Cardiac muscle cell (in vitro differentiated cells and primary cell): ENCODE measurements around the gene UGT3A2. TPM values are rescaled to one million over a fixed set of nuclear protein-coding genes. Genes with fewer than 3 reads are reported as not detected.

ENCODE experiments used
- DNase-seq, 2 donors: peaks; one replicate each; pipeline versions ENCODE4 v3.0.0 to v3.0.0-alpha.2; 2010 to 2017; ENCODE audit warnings: low read depth in 1 of 2, low spot score in 1 of 2
- H3K27ac ChIP-seq: fragments of 200-600 bp; sonication (generic); 2 replicates; pipeline ENCODE4 v1.5.1; 2016
- H3K27me3 ChIP-seq: fragments of 200-600 bp; sonication (generic); 2 replicates; pipeline ENCODE4 v1.6.0; 2016; ENCODE audit warnings: control low read depth
- H3K36me3 ChIP-seq: fragments of 200-600 bp; sonication (generic); 2 replicates; pipeline ENCODE4 v1.5.1; 2016; ENCODE audit warnings: control low read depth
- H3K4me1 ChIP-seq: fragments of 200-600 bp; sonication (generic); 2 replicates; pipeline ENCODE4 v1.8.1; 2017; ENCODE audit warnings: low read depth, mild to moderate bottlenecking, mixed run types
- H3K4me3 ChIP-seq: fragments of 200-600 bp; sonication (generic); 2 replicates; pipeline ENCODE4 v1.5.1; 2016; ENCODE audit warnings: mild to moderate bottlenecking
- H3K9me3 ChIP-seq: fragments of 200-600 bp; sonication (generic); 2 replicates; pipeline ENCODE4 v1.5.1; 2017; ENCODE audit warnings: low read depth, mild to moderate bottlenecking, control low read depth
- polyA plus RNA-seq: library from polyadenylated mRNA; unstranded; fragments of >200 nt; fragmentation: Nextera tagmentation; extraction: Ambion mirVana; gene quantifications from 2 replicates; pipeline ENCODE4 v1.2.1, GENCODE V29; 2016
- total RNA-seq: library from RNA; depleted of rRNA; stranded (reverse); fragments of >200 nt; gene quantifications from 2 replicates; pipeline ENCODE4 v1.2.3, GENCODE V29; 2016
- TF ChIP-seq, protein P1 (sequence below): IDR thresholded peaks from 2 replicates; pipeline ENCODE4 v1.5.1; 2012; ENCODE audit warnings: low read depth, mild to moderate bottlenecking, low read length

The UGT3A2 gene
- total and polyA plus RNA-seq, 2 experiments from 2014 or later, result 2.8 to 11.6 TPM

DNA sequence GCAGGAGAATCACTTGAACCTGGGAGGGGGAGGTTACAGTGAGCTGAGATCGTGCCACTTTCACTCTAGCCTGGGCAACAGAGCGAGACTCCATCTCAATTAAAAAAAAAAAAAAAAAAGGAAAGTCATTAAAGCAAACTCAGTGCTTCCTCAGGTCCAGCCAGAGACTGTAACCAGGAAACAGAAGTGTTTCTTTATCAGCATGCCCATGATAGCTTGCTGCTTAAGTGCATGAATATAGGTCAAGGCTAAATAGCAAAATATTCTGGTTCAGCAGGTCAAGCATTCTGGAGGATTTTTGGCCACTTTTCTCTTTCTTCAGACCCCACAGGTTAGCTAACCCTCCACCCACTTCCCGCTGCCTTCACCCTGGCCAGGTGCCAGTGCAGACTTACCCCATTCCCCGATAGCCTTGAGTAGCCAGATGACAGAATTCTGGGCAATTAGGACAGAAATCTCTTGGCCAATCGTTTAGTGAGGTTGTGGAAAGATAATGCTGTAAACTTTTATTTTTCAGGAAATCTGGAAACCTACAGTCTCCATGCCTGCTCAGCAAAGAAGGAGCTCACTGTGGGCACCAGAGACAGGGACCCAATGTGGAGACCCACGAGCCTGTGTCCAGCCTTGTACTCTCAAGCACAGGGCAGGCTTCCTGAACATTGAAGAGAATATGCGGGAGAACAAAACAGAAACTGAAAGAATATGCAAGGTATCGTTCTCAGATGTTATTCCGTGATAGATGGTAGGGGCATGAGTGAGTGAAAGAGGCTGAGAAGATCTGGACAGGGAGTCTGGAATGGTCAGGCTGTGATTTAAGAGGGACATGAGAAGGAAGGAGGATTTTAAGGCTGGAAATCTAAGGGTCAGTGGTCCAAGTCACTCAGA is 4.2 kb upstream of the UGT3A2 start:
- Histone ChIP-seq H3K27ac (no peak overlapping the region), H3K4me1 (peaks cover 6% of the 10 kb centered on the region), H3K36me3 (no peaks in the 10 kb centered on the region), H3K9me3 (no peaks in the 10 kb centered on the region), H3K4me3 (no peak overlapping the region), H3K27me3 (peaks cover 3% of the 10 kb centered on the region)
- DNase-seq, result no peak
- TF ChIP-seq, protein P1, sequence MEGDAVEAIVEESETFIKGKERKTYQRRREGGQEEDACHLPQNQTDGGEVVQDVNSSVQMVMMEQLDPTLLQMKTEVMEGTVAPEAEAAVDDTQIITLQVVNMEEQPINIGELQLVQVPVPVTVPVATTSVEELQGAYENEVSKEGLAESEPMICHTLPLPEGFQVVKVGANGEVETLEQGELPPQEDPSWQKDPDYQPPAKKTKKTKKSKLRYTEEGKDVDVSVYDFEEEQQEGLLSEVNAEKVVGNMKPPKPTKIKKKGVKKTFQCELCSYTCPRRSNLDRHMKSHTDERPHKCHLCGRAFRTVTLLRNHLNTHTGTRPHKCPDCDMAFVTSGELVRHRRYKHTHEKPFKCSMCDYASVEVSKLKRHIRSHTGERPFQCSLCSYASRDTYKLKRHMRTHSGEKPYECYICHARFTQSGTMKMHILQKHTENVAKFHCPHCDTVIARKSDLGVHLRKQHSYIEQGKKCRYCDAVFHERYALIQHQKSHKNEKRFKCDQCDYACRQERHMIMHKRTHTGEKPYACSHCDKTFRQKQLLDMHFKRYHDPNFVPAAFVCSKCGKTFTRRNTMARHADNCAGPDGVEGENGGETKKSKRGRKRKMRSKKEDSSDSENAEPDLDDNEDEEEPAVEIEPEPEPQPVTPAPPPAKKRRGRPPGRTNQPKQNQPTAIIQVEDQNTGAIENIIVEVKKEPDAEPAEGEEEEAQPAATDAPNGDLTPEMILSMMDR, result no peak

DNA sequence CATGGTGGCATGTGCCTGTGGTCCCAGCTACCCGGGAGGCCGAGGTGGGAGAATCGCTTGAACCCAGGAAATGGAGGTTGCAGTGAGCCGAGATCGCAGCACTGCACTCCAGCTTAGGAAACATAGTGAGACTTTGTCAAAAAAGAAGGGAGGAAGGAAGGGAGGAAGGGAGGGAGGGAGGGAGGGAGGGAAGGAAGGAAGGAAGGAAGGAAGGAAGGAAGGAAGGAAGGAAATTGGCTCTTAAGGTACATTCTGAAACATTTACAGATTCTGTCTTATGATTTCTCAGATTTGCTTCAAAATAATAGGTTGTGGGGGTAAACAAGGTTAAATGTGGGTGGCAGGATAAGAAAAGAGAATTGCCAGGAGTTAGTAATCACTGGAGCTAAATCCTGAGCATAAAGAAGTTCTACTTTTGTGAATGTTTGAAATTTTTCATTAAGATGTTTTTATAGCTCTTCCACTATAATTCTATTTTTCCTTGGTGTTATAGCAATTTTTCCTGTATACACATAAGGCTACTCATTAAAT is 2.1 kb upstream of the UGT3A2 start:
- Histone ChIP-seq H3K27ac (no peak overlapping the region), H3K4me3 (no peak overlapping the region), H3K36me3 (no peaks in the 10 kb centered on the region), H3K4me1 (peaks cover 8% of the 10 kb centered on the region), H3K9me3 (no peaks in the 10 kb centered on the region), H3K27me3 (peaks cover 3% of the 10 kb centered on the region)
- TF ChIP-seq, protein P1, result no peak
- DNase-seq, result no peak

DNA sequence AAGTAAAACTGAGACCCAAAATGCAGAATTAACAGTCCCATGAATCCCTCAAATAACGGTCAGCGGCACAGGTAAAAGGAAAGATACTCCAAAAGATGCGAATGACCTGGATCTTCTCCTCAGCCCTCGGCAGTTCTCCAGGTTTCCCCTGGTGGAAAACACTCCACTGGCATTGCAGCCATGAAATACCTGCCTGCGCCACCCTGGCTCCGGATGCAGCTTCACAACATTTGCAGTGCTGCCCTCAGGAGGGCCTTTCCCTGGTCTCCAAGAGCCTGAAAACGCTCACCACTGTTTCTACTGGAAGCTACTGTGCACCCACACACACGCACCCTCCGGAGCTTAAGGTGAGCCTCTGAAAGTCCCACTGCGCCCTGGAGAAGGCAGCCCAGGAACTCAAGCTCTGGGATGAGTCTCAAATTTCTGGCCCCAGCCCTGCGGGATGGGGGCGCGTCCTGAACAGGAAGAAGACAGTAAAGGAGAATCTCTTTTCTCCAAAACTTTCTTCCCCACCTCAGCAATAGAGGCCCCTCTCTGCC is 612 bp downstream of the UGT3A2 start:
- TF ChIP-seq, protein P1, result no peak
- H3K4me3 ChIP-seq, result peak overlapping the region; percentile 52

DNA sequence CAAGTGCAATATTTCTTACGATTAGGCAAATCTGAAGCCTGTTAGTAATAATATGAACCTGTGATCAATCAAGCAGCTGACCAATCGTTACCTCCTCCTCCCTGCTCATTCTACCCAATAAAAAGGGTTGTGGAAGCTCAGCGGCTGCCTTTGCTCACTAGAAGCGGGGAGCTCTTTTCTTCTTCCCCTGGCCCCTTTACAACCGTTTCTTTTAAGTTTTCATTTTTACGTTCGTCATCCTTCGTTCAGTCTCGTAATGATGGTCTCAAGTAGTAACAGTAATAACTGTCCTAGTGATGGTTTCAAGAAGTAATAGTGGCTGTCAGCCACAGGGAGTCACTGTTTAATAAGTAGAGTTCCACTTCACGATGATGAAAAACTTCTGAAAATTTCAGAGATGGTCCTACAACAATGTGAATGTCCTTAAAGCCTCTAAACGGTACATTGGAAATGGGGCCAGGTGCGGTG is 6.2 kb downstream of the UGT3A2 start:
- no peak overlapping the region for H3K27ac ChIP-seq
- peaks cover 3% of the 10 kb centered on the region for H3K4me1 ChIP-seq
- H3K9me3 ChIP-seq, result no peaks in the 10 kb centered on the region
- TF ChIP-seq, protein P1, result no peak
- no peak for DNase-seq
- no peaks in the 10 kb centered on the region for H3K27me3 ChIP-seq
- H3K4me3 ChIP-seq, result no peak overlapping the region
- H3K36me3 ChIP-seq, result no peaks in the 10 kb centered on the region

More for the DNA sequence above, 612 bp downstream of the UGT3A2 start:
- no peak for DNase-seq
- no peaks in the 10 kb centered on the region for H3K9me3 ChIP-seq
- H3K27me3 ChIP-seq, result no peaks in the 10 kb centered on the region
- H3K27ac ChIP-seq, result no peak overlapping the region
- peaks cover 8% of the 10 kb centered on the region for H3K4me1 ChIP-seq
- no peaks in the 10 kb centered on the region for H3K36me3 ChIP-seq

DNA sequence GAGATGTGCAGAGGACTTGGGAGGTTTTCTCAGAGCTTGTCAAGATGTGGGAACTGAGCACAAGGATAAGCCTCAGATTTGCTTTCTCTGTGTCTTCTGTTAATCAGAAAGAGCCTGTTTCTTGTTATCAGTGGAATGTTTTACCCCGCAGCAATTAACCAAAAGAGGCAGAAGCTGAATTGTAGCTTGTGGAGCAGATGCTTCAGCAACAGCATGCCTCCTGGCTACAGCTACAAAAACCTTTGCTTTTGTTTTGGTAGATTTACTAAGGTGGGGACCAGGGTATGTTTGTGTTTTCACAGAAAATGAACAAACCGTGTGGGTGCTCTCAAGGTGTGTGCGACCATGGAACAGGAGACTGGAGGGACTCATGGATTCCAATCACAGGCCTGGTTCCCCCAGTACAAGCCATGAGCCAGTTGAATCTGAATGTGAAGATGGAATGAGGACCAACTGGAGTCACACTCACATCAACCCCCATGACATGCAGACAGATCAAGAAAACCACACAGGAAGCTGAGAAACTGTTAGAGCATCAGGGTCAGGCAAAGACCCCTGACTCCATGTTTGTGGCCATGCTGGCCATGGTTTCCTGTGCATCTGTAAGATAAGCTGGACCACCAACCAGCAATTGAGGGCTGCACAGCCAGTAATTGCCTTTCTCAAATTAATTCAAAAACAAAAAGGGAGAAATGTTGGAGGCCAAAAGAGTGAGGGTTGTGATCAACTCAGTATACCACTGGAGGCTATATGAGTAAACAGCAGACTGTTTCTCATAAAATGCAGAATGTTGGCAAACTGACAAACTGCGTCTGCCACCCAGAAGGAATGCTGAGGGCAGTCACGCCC is 6.9 kb downstream of the UGT3A2 start:
- H3K27ac ChIP-seq, result no peak overlapping the region
- TF ChIP-seq, protein P1, result no peak
- H3K9me3 ChIP-seq, result no peaks in the 10 kb centered on the region
- no peaks in the 10 kb centered on the region for H3K27me3 ChIP-seq
- H3K4me3 ChIP-seq, result no peak overlapping the region
- DNase-seq, result no peak
- H3K4me1 ChIP-seq, result peaks cover 3% of the 10 kb centered on the region
- no peaks in the 10 kb centered on the region for H3K36me3 ChIP-seq
